GM20431 (cell line): ENCODE data around the gene SELENOF.
"Not testable (repeated sequence)": the region's sequence is repeated elsewhere in the genome, so short reads cannot be mapped to it uniquely, and the experiment has no call there.

Source experiments
- in situ Hi-C: fragments of 300-500 bp; cut with MseI, MboI; formaldehyde crosslinking; loops from one replicate; pipeline ENCODE4 v1.15.0; 2020; ENCODE audit warnings: low sequenced_read_pairs; ENCODE audit not compliant: unreplicated experiment

SELENOF gene

DNA sequence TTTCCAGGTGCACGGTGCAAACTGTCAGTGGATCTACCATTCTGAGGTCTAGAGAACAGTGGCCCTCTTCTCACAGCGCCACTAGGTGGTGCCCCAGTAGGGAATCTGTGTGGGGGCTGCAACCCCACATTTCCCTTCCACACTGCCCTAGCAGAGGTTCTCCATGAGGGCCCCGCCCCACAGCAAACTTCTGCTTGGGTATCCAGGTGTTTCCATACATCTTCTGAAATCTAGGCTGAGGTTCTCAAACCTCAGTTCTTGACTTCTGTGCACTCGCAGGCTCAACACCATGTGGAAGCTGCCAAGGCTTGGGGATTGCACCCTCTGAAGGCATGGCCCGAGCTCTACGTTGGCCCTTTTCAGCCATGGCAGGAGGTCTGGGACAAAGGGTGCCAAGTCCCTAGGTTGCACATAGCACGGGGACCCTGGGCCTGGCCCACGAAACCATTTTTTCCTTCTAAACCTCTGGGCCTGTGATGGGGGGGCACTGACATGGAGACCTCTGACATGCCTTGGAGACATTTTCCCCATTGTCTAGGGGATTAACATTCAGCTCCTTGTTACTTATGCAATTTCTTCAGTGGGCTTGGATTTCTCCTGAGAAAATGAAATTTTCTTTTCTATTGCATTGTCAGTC is 10.5 kb upstream of the SELENOF start:
- in situ Hi-C loops = no loop called here

GRCh38 chr1:86922445-86922844 is 8.5 kb upstream of the SELENOF start:
- in situ Hi-C loops = no loop called here

DNA sequence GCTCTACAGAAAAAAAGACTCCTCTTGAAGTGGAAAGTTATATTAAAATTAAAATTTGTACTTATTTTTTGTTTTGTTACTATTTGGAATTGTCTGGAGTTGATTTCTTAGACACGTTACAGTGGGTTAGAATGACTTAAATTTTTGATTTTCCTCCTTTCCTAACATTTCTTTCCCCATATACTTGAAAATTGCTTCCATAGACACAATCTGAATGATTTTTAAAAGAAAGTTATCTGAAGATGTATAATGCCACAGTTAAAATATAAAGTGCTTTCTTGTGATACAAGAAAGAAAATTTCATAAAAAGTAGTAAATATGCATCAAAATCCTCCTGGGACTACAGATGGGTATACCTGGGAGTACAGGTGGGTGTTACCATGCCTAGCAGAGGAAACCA is 2.8 kb upstream of the SELENOF start:
- in situ Hi-C loops = no loop called here

DNA sequence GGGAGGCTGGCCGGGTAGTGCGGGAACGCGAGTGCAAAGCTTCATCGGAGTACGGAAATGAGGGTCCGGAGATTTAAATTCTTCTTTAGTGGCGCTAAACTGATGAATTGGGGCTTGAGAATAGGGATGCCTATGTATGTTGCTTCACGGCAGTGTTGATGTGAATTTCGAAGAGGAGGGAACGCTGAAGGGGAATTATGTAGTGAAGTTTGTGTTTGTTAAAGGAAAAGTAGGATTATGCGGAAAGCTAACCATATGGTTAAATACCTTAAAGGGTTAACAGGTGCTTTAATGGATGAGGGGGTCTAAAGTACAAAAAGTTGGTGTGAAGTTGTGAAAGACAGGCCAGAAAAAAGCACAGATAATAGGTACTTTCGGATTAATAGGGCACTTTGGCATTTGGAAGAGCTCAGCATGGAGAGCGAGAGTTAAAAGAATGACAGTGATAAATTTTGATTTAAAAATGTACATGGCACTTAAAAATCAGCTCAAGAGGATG is 1.9 kb upstream of the SELENOF start:
- in situ Hi-C loops = no loop called here

DNA sequence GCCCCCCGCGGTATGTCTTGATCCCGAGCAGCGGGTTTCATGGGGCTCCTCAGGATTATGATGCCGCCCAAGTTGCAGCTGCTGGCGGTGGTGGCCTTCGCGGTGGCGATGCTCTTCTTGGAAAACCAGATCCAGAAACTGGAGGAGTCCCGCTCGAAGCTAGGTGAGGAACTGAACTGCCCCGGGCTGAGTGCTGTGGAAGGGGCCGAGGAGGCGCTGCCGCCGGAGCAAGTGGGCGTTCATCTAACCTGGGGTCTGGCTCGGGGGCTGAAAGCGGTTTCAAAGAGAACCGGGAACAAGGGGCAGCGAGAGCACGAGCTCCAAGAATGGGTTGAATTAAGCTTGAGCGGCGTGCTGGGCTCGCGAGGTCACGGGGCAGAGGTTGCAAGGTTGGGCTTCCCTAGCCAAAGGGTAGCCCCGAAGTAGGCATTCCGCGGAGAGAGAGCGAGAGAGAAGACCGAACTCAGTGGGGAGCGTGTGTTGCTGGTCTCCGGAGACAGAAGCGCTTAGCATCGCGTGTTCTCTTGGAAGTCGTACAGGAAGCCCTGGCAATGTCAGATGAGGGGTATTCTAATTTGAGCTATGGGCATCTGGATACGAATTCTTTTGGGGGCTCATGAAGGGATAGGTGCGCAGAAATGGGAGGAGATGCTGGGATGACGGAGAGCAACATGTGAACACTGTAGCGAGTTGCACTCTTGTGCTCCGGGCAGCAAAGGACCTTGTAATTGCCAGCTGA is 1.2 kb upstream of the SELENOF start:
- in situ Hi-C loops = no loop called here

GRCh38 chr1:86914601-86914997 is 673 bp upstream of the SELENOF start, which contains the start of gene HS2ST1:
HS2ST1 (plus strand) TSS chr1:86914635.
- in situ Hi-C loops = no loop called here

DNA sequence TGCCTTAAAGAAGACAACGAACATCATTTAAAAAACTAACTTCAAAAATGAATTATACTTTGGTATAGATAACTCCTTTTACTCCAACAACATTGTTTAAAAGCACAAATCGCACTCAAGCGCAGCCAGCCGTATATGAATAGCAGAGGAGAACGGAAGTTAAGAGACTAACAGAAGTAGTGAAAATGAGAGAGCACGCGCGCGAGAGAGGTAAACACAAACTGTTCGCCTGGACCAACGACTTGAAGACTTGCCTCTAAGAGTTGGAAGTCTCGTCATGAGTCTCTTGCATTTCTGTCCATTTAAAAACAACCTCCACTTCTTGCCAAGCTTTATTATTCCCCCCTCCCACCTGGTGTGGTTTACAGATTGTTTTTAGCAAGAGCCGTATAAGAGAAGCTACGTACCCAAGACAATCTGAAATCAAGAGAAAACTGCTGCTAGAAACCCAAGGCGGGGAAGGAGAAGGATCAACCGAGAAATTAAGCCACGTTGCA is 479 bp downstream of the SELENOF start:
- in situ Hi-C loops = no loop called here

DNA sequence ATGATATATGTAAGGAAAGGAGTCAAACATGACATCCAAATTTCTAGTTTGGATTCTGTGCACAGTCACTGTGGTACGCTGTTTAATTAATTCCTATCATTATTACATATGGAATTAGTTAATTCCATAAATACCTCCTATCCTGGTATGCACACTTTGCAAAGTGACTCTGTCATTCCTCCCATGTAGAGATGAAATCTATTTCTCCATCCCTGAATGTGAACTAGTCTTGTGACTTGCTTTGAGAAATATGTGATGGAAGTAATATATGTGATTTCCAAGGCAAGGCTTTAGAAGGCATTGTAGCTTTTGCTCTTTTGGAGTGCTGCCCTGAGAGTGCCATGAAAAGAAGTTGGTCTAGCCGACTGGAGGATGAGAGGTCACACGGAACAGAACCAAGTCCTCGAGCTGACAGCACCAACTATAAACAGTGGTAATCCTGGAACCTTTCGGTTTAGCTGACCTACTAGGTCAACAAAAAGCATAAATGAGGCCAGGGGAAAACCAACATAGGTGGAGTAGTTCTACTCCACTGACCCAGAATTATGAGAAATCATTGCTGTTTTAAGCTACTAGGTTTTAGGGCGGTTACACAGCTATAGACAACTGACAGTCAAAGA is 1.5 kb downstream of the SELENOF start:
- in situ Hi-C loops = no loop called here

- in situ Hi-C loops = no loop called here
These were observed 7.5 kb downstream of the SELENOF start for GRCh38 chr1:86906419-86906818.

GRCh38 chr1:86905875-86906274 is 8.1 kb downstream of the SELENOF start:
- in situ Hi-C loops = no loop called here

DNA sequence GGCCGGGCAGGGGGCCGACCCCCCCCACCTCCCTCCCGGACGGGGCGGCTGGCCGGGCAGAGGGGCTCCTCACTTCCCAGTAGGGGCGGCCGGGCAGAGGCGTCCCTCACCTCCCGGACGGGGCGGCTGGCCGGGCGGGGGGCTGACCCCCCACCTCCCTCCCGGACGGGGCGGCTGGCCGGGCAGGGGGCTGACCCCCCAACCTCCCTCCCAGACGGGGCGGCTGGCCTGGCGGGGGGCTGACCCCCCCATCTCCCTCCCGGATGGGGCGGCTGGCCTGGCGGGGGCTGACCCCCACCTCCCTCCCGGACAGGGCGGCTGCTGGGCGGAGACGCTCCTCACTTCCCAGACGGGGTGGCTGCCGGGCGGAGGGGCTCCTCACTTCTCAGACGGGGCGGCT is 14.5 kb downstream of the SELENOF start:
- in situ Hi-C loops = not testable (repeated sequence)

DNA sequence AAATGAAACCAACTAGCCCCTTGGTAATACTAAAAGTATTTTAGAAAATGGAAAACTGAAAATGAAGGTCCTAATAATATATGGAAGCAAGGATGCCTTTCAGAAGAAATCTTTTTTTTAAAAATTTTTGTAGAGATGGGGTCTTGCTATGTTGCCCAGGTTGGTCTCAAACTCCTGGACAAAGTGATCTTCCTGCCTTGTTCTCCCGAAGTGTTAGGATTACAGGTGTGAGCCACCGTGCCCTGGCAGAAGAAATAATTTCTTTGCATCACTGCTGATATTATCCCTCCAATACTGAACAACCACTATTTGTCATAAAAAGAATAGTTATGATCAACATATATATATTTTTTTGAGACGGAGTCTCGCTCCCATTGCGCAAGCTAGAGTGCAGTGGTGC is 25.6 kb downstream of the SELENOF start:
- in situ Hi-C loops = no loop called here

GRCh38 chr1:86887479-86888162 is 26.3 kb downstream of the SELENOF start:
- in situ Hi-C loops = no loop called here

DNA sequence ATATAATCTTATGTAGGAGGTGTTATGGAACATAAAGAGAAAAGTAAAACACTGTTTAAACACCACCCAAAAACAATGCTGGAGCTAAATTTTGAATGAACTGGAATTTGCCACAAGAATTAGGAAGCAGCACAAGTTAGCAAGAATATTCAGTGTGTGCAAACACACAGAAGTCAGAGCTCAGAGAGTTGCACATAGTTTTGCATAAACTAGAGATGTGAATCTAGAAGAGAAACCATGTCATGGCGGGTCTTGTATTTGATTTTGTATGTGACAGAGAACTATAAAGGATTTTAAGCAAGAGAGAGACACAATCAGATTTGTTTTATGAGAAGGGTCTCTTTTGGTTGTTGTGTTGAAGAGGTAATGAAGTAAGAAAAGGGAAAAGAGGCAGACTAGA is 38.2 kb downstream of the SELENOF start:
- in situ Hi-C loops = no loop called here

GRCh38 chr1:86872086-86872485 is 41.8 kb downstream of the SELENOF start:
- in situ Hi-C loops = no loop called here

DNA sequence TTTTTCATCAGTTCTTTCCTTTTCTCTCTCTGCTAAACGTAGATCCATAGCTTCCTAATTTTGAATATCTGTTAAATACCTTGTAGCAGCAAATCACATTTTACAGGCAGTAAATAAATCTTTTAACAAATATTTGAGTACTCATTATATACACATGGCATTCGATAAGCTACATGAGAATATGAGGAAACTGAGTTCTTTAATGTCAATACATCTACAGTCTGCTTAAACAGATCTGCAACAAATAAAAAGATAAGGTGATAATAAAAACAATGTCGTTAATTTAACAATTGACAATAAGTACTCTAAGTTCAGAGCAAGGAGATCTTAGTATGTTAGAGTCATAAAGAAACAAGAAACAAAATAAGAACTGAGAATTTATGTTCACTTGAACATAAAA is 42.9 kb downstream of the SELENOF start:
- in situ Hi-C loops = no loop called here

GRCh38 chr1:86868477-86868876 is 45.4 kb downstream of the SELENOF start:
- in situ Hi-C loops = no loop called here

- in situ Hi-C loops = not testable (repeated sequence)
These were observed 46.6 kb downstream of the SELENOF start for GRCh38 chr1:86867278-86867677.

DNA sequence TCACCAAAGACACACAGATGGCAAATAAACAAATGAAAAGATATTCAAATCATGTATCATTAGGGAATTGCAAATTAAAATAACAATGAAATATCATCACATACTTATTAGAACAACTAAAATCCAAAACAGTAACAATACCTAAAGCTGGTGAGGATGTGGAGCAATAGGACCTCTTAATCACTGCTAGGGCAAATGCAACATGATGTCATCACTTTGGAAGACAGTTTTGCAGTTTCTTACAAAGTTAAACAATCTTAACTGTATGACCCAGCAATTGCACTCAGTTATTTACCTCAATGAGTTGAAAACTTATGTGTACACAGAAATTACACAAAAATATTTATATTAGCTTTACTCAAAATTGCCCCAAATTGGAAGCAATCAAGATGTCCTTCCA is 47.3 kb downstream of the SELENOF start:
- in situ Hi-C loops = no loop called here

DNA sequence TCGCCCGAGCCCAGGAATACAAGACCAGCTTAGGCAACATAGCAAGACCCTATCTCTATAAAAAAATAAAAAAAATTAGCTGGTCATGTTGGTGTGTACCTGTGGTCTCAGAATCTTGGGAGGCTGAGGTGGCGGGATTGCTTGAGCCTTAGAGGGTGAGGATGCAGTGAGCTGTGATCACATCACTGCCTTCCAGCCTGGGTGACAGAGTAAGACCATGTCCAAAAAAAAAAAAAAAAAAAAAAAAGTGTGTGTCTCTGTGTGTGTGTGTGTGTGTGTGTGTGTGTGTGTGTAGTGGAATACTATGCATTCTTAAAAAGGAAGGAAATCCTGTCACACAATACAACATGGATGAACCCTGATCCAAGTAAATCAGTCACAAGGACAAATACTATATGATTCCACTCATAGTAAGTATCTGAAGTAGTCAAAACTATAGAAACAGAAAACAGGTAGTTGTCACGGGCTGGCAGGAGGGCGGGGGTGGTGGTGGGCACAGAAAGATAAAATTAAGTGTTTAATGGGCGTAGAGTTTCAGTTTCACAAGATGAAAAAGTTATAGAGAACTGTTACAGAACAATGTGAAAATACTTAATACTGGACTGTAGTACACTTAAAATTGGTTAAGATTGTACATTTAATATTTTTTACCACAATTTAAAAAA is 47.8 kb downstream of the SELENOF start:
- in situ Hi-C loops = no loop called here
